Middle frontal gyrus (tissue), 1 donor: ENCODE results near the gene EWSR1.

Experiments used
- DNase-seq: peaks from one replicate; pipeline ENCODE4 v3.0.0-alpha.2; 2015; ENCODE audit warnings: low spot score; ENCODE audit errors: extremely low spot score

The EWSR1 gene

DNA sequence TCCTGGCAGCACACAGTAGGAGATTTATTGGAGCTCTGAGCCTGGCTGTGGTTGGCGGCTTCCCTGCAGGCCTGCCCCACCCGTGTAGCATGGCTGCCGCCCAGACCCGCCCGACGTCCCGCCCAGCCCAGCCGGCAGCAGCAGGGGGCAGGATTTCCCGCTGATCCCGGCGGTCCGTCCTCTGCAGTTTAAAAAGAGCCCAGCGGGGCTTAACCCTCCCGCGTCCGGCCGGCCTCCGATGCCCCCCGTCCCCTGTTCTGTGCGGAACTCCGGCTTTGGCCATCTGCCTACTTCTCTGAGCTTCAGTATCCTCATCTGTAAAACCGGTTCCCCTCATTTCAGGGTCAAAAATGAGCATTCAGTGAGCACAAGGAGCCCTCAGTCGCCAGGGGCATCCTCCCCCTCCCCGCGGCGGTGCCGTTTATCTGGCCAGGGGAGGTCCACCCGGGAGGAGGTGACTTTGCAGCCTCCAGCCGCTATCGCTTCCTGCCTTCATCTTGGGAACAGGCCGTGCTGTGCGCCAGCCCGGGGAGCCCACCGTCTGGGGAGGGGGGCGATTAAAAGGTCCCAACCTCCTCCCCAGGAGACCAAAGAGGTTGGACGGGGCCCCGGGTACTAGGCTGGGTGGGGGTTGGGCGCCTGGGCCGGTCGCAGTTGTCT, 38.2 kb downstream of the EWSR1 start, which contains the start of gene GAS2L1:
TSS of gene GAS2L1 (plus strand) at position 476 of the 660 bp plus-strand sequence. CDS start 1,456 bp downstream, outside the sequence.
- DNase-seq: no peak

DNA sequence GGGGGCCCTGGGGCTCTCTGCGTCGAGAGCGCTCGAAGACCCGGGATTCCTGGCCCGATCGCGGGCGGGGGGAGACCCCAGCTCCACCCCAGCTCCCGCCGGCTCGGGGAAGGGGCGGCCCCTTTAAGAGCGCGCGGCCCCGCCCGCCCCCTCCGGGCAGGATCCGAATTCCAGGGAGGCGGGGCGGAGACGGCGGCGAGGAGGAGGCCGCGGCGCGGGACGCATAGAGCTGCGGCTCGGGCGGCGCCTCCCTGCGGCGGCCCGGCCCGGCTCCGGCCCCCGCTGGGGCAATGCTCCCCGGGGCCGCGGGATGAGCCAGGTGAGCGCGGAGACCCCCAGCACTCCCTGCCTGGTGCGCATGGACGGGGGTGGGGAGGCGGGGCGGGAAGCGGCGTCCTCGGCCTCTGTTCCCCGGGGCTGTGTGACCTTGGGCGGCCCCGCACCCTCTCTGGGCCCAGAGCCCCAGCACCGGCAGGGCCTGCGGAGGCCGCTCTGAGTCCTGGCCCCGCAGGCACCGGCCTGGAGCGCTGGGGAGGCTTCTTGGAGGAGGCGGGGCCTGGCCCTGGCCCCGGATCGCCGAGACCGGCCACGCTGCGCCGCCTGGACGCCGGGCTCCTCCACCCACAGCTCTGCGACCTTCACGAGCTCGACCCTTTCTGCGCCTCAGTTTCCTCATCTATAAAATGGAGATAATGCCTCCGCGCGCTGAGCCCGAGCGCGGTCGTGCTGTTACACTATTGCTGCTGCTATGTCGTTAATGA, 38.9 kb downstream of the EWSR1 start:
- no peak for DNase-seq

- no peak for DNase-seq
These were observed 39.6 kb downstream of the EWSR1 start for GRCh38 chr22:29307596-29308147.

DNA sequence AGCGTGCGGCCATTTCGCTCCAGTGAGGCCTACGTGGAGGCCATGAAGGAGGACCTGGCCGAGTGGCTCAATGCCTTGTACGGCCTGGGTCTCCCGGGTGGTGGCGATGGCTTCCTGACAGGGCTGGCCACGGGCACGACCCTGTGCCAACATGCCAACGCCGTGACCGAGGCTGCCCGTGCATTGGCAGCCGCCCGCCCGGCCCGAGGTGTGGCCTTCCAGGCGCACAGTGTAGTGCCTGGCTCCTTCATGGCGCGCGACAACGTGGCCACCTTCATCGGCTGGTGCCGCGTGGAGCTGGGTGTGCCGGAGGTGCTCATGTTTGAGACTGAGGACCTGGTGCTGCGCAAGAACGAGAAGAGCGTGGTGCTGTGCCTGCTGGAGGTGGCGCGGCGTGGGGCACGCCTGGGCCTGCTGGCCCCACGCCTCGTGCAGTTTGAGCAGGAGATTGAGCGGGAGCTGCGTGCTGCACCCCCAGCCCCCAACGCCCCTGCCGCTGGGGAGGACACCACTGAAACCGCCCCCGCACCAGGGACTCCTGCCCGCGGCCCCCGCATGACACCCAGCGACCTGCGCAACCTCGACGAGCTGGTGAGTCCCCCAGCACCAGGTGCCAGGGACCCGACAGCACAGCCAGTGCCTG, 40.2 kb downstream of the EWSR1 start:
- DNase-seq: no peak

DNA sequence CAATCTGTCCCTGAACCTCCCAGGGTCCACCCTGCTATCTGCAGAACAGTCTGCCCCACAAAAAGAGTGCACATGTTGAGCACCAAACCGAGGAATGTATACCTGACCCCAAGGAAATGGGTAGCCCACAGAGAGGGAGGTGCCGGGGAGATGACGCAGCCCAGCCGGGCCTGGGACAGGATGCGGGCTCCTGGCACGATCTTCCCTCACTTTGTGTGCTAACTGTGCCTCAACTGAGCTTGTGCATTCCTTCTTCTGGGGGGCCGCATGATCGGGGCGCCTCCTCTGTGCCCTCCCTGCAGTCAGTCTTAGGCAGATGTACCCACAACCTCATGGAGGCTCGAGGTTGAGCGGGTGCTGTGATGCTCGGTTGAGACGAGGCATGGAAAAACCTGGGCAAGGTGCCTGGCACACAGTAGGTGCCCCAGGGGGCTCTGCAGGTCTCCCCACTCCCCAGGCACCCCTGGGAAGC, 40.8 kb downstream of the EWSR1 start:
- DNase-seq: no peak

- DNase-seq: no peak
These were observed 41.4 kb downstream of the EWSR1 start for GRCh38 chr22:29309332-29310064.

DNA sequence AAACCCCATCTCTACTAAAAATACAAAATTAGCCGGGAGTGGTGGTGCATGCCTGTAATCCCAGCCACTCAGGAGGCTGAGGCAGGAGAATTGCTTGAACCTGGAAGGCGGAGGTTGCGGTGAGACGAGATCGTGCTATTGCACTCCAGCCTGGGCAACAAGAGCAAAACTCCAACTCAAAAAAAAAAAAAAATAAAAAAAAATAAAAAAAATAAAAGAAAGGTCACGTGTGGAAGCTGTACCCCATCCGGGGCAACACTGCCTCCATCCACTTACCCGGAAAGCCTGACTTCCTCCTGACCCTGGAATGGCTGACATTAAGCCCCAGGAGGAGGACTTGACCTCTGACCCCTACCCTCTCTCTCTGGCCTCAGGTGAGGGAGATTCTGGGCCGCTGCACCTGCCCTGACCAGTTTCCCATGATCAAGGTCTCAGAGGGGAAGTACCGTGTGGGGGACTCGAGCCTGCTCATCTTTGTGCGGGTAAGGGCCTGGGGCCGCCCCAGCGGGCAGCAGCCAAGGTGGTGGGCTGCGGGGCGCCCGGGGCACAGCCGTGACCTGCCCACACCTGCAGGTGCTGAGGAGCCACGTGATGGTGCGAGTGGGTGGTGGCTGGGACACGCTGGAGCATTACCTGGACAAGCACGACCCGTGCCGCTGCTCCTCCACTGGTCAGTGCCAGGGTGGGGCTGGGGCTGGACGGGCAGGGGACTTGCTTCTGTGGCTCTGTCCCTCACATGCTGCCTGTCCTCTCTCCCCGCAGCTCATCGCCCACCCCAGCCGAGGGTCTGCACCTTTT, 42.2 kb downstream of the EWSR1 start:
- no peak for DNase-seq

- peak; percentile 85 for DNase-seq
These were observed 42.8 kb downstream of the EWSR1 start for GRCh38 chr22:29310863-29311339.

DNA sequence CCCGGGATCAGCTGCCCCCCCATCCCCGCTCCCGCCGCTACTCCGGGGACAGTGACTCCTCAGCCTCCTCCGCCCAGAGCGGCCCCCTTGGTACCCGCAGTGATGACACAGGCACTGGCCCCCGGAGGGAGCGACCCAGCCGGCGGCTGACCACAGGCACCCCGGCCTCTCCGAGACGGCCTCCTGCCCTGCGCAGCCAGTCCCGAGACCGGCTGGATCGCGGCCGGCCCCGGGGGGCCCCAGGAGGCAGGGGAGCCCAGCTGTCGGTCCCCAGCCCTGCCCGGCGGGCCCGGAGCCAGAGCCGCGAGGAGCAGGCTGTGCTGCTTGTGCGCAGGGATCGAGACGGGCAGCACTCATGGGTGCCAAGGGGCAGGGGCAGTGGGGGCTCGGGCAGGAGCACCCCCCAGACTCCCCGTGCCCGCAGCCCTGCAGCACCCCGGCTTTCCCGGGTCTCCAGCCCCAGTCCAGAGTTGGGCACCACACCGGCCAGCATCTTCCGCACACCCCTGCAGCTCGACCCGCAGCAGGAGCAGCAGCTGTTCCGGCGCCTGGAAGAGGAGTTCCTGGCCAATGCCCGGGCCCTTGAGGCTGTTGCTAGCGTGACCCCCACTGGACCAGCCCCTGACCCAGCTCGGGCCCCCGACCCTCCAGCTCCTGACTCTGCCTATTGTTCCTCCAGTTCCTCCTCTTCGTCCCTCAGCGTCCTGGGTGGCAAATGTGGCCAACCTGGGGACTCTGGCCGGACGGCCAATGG, 43.6 kb downstream of the EWSR1 start:
- DNase-seq: no peak

- DNase-seq: no peak
These were observed 44.4 kb downstream of the EWSR1 start for GRCh38 chr22:29312218-29313125.

GRCh38 chr22:29313126-29313575, 45.1 kb downstream of the EWSR1 start:
- no peak for DNase-seq

DNA sequence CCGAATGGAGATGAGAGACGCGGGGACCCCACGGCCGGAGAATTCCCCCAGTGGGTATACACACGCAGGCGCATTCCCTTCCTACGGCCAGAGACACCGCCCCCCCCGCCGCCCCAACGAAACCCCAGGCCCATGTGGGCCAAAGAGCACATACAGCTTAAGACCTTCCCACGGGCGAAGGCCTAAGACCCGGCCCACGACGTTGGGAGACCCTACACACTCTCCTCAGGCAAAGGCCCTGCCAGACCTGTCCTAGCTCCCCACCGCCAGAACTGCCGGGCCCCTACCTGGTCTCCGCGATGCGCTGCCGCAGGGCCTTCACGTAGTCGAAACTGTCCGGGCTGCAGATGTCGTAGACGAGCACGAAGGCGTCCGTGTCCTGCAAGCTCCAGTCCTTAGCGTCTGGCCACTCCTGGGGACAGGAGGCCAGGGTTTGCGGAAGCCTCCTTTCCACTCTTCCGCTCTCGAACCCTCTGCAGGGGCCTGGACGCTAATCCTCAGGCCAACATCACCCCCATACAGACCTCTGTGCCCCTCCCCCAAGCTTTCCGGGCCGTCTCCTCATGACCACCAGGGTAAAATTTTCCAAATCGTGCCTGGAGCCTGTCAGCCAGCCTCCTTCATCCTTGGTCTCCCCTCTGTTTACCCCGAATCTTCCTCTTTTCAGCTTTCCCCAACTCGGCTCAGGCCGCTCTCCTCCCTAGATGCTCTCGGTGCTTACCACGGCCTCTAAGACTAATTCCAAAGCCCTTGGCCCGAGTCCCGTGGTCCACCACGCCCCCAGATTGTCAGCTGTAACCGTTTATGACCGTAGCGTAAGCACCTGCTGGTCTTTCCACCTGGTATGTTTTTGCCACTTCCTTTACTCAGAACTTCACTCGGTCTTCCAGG, 45.8 kb downstream of the EWSR1 start:
- DNase-seq: no peak

GRCh38 chr22:29314537-29315285, 46.6 kb downstream of the EWSR1 start:
- DNase-seq: no peak

- no peak for DNase-seq
These were observed 47.4 kb downstream of the EWSR1 start, which contains the start of gene RASL10A for GRCh38 chr22:29315286-29316140. Gene RASL10A, minus strand, starts transcription at chr22:29315697. Its CDS starts 451 bp downstream, at chr22:29315246.

DNA sequence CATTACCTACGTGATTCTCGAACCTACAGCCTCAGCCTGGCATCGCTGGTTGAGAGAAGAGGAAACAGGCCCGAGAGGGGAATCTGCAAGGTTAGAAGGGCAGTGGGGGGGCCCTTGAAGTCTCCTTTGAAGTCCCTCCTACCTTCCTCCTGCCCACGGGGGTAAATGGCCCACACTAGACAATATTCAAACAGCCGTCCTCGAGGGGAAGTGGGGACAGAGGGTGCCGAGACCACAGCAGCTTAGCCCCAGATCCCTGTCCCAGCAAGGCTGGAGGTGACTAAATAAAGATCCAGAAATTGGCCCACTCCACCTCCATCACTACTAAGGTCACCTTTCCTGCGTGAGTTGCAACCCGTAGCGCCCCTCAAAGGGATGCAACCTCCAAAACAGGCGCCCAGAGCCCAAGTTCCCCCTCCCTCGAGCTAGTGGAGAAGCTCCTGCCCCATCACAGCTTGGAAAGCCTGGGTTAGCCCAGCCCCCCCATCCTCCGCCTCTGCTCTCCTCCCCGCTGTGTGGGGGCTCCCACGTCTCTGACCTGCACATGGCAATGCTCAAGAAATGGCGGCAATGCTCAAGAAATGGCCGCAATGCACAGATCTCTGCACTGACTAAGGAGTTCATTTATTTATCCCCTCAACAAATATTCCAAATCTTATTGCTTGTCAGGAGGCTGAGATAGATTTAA, 48.2 kb downstream of the EWSR1 start:
- DNase-seq: no peak
